Osteoblast (primary cell): ENCODE data around the gene UBTD2. TPM values are rescaled to one million over a fixed set of nuclear protein-coding genes. Genes with fewer than 3 reads are reported as not detected.

Experiments
- DNase-seq: peaks from one replicate; pipeline ENCODE4 v3.0.0; 2011; ENCODE audit warnings: low spot score, mixed read lengths; ENCODE audit not compliant: insufficient read length; ENCODE audit errors: missing footprints
- H2AFZ ChIP-seq: 2 replicates; pipeline ENCODE4 v1.6.0; 2011; ENCODE audit warnings: mild to moderate bottlenecking, low read length
- H3K27ac ChIP-seq: 2 replicates; pipeline ENCODE4 v1.5.1; 2011; ENCODE audit warnings: mild to moderate bottlenecking, low read depth, low read length, moderate library complexity
- H3K27me3 ChIP-seq: 2 replicates; pipeline ENCODE4 v1.6.0; 2012; ENCODE audit warnings: mild to moderate bottlenecking, control low read depth, inconsistent platforms, low read length, moderate library complexity; ENCODE audit not compliant: insufficient read depth
- H3K36me3 ChIP-seq: 2 replicates; pipeline ENCODE4 v1.5.1; 2011; ENCODE audit warnings: mild to moderate bottlenecking, low read length, control low read depth, moderate library complexity; ENCODE audit not compliant: insufficient read depth
- H3K4me1 ChIP-seq: 2 replicates; pipeline ENCODE4 v1.5.1; 2011; ENCODE audit warnings: mild to moderate bottlenecking, low read length, control low read depth, moderate library complexity; ENCODE audit not compliant: insufficient read depth
- H3K4me2 ChIP-seq: 2 replicates; pipeline ENCODE4 v1.6.0; 2011; ENCODE audit warnings: mild to moderate bottlenecking, low read length; ENCODE audit not compliant: insufficient read depth
- H3K4me3 ChIP-seq: fragments of 200-600 bp; sonication (generic); 3 replicates; pipeline ENCODE4 v1.5.1; 2012; ENCODE audit warnings: mild to moderate bottlenecking, low read length, inconsistent platforms; ENCODE audit not compliant: insufficient read depth
- H3K79me2 ChIP-seq: 2 replicates; pipeline ENCODE4 v1.6.0; 2012; ENCODE audit warnings: mild to moderate bottlenecking, low read length, control low read depth, inconsistent platforms; ENCODE audit not compliant: insufficient read depth
- H3K9me3 ChIP-seq: 2 replicates; pipeline ENCODE4 v1.5.1; 2011; ENCODE audit warnings: low read depth, low read length, control low read depth
- H4K20me1 ChIP-seq: 2 replicates; pipeline ENCODE4 v1.6.0; 2012; ENCODE audit warnings: mild to moderate bottlenecking, low read length, control low read depth; ENCODE audit not compliant: insufficient read depth
- CTCF ChIP-seq: IDR thresholded peaks from 2 replicates; pipeline ENCODE4 v1.5.1; 2011; ENCODE audit warnings: mild to moderate bottlenecking, low read depth, low read length, moderate library complexity; ENCODE audit errors: extremely low read depth
- total RNA-seq: library from RNA; depleted of rRNA; stranded (reverse); fragments of >200 nt; gene quantifications from 2 replicates; pipeline ENCODE4 v1.2.3, GENCODE V29; 2012

UBTD2 gene
- total RNA-seq, 1 donor, result 37.6 TPM

- H3K27me3 ChIP-seq, result no peaks in the 10 kb centered on the region
- peak within 1 kb of the TSS; percentile 86 for H3K4me2 ChIP-seq
- peaks cover 12% of the 10 kb centered on the region for H3K4me1 ChIP-seq
- peaks cover 42% of the 10 kb centered on the region for H3K79me2 ChIP-seq
- peaks cover 9% of the 10 kb centered on the region for H4K20me1 ChIP-seq
- H2AFZ ChIP-seq, result peak within 1 kb of the TSS; percentile 94
- peak; percentile 99 for DNase-seq
- no peaks in the 10 kb centered on the region for H3K9me3 ChIP-seq
- H3K27ac ChIP-seq, result peak within 1 kb of the TSS; percentile 77
- TF ChIP-seq CTCF, result peak; percentile 77
- peak within 1 kb of the TSS; percentile 98 for H3K4me3 ChIP-seq
- H3K36me3 ChIP-seq, result peaks cover 11% of the 10 kb centered on the region
These were observed 95.3 kb downstream of the UBTD2 start, which contains the start of gene STK10 for GRCh38 chr5:172188033-172188892. STK10 (minus strand) TSS chr5:172188224; CDS start chr5:172188042, 182 bp downstream.

GRCh38 chr5:172187118-172188032 is 96.2 kb downstream of the UBTD2 start:
- H3K79me2 ChIP-seq, result peaks cover 51% of the 10 kb centered on the region
- peak; percentile 95 for DNase-seq

DNA sequence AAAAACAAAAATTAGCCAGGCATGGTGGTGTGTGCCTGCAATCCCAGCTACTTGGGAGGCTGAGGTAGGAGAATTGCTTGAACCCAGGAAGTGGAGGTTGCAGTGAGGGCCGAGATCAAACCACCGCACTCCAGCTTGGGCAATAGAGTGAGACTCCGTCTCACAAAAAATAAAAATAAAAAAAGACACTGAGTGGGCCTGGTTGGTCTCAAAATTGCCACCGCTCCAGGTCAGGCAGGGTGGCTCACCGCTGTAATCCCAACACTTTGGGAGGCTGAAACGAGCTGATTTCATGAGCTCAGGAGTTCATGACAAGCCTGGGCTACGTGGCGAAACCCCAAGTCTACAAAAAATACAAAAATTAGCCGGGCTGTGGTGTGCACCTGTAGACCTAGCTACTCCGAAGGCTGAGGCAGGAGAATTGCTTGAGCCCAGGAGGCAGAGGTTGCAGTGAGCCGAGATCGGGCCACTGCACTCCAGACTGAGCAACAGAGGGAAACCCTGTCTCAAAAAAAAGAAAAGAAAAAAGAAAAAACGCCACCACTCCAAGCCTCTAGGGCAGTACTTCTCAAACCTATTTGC is 97.4 kb downstream of the UBTD2 start:
- Histone ChIP-seq H3K79me2 (peaks cover 61% of the 10 kb centered on the region), H3K27ac (no peak overlapping the region), H2AFZ (no peak overlapping the region), H3K4me1 (peaks cover 12% of the 10 kb centered on the region), H3K9me3 (no peaks in the 10 kb centered on the region), H3K4me2 (peak overlapping the region; percentile 86), H3K4me3 (peak overlapping the region; percentile 98), H3K27me3 (no peaks in the 10 kb centered on the region), H4K20me1 (peaks cover 9% of the 10 kb centered on the region), H3K36me3 (peaks cover 15% of the 10 kb centered on the region)
- no peak for DNase-seq
- TF ChIP-seq CTCF, result no peak

More at GRCh38 chr5:172187118-172188032, 96.2 kb downstream of the UBTD2 start:
- peaks cover 15% of the 10 kb centered on the region for H3K36me3 ChIP-seq
- no peaks in the 10 kb centered on the region for H3K27me3 ChIP-seq
- peak overlapping the region; percentile 98 for H3K4me3 ChIP-seq
- H3K4me1 ChIP-seq, result peaks cover 12% of the 10 kb centered on the region
- no peak for TF ChIP-seq CTCF
- peak overlapping the region; percentile 89 for H2AFZ ChIP-seq
- H3K9me3 ChIP-seq, result no peaks in the 10 kb centered on the region
- peak overlapping the region; percentile 77 for H3K27ac ChIP-seq
- peaks cover 9% of the 10 kb centered on the region for H4K20me1 ChIP-seq
- peak overlapping the region; percentile 86 for H3K4me2 ChIP-seq
